Measurements from ENCODE around the gene ZNF385C. TPM values are rescaled to one million over a fixed set of nuclear protein-coding genes. Genes with fewer than 3 reads are reported as not detected.

Gene ZNF385C
- total RNA-seq, 1 experiment from 2014 or later: 2.8 TPM

GRCh38 chr17:41998497-41998896 is 99.8 kb downstream of the ZNF385C start:
- H2AK5ac ChIP-seq (ENCODE audit: insufficient read length, low read length): no peak overlapping the region
- H3K36me3 Mint-ChIP-seq (ENCODE audit: insufficient read depth in 1 of 3, low read depth in 3 of 3): peaks cover 45 to 86% (median 83%) of the 10 kb centered on the region in 3 experiments
- no peaks in the 10 kb centered on the region; the same call in 1 of the 2 replicates for H3K79me2 ChIP-seq (ENCODE audit: insufficient read depth, low read length)
- no CpG with 5 or more reads among the region's 2 CpGs for WGBS (ENCODE audit: extremely low coverage, insufficient read length, low lambda C conversion rate)
- H3K23ac ChIP-seq (ENCODE audit: insufficient read length, low read depth, low read length): no peak overlapping the region
- H4K5ac ChIP-seq (ENCODE audit: insufficient read length, low read depth, low read length): no peak overlapping the region
- no peak for TF ChIP-seq CTCF (conservative IDR thresholded peaks at IDR 0.05)
- H2BK12ac ChIP-seq (ENCODE audit: insufficient read length, low read depth, low read length): no peak overlapping the region
- H4K8ac ChIP-seq (replicated peaks; ENCODE audit: insufficient read length, low read depth, low read length): no peak overlapping the region
- no peaks in the 10 kb centered on the region for H3K9me3 ChIP-seq (ENCODE audit: control insufficient read depth, low read depth, low read length)
- H3K9ac ChIP-seq (ENCODE audit: extremely low read depth, insufficient read length, low read length): no peak overlapping the region
- H3K79me1 ChIP-seq (ENCODE audit: insufficient read depth, low read depth, low read length, poor library complexity, severe bottlenecking): no peaks in the 10 kb centered on the region
- H4K20me1 ChIP-seq (ENCODE audit: control insufficient read depth, insufficient read depth, insufficient read length): no peaks in the 10 kb centered on the region
- no peak overlapping the region for H2BK15ac ChIP-seq (ENCODE audit: low read depth, low read length)
- H3K56ac ChIP-seq (ENCODE audit: insufficient read length, low read depth, low read length): no peak overlapping the region
- no peak overlapping the region for H3K4ac ChIP-seq (ENCODE audit: low read depth, low read length)
- no peak overlapping the region for H2AFZ ChIP-seq (ENCODE audit: low read length)
- H3K14ac ChIP-seq (ENCODE audit: insufficient read depth, low read length): no peak overlapping the region
- no peak overlapping the region for H3K27ac Mint-ChIP-seq
- no peaks in the 10 kb centered on the region for H3K9me3 Mint-ChIP-seq
- no peaks in the 10 kb centered on the region for H3K27me3 ChIP-seq (ENCODE audit: insufficient read depth, low read length)
- no peaks in the 10 kb centered on the region for H3K4me1 ChIP-seq (ENCODE audit: insufficient read depth, low read length)
- no peaks in the 10 kb centered on the region for H3K27me3 Mint-ChIP-seq (ENCODE audit: low read depth)
- DNase-seq: no peak
- H2BK5ac ChIP-seq (ENCODE audit: insufficient read length, low read length): no peak overlapping the region
- H4K91ac ChIP-seq (ENCODE audit: insufficient read length, low read depth, low read length): no peak overlapping the region
- H3K18ac ChIP-seq (ENCODE audit: insufficient read length, low read depth, low read length): no peak overlapping the region
- H3K23me2 ChIP-seq (ENCODE audit: insufficient read length, low read depth, low read length, poor library complexity, severe bottlenecking): no peaks in the 10 kb centered on the region
- H3T11ph ChIP-seq (ENCODE audit: low read length): no peak overlapping the region
- no peak overlapping the region for H3K4me3 Mint-ChIP-seq
- no peak overlapping the region for H2BK120ac ChIP-seq (ENCODE audit: low read depth, low read length, poor library complexity, severe bottlenecking)
- H3K4me1 Mint-ChIP-seq: 0 out of 4 replicates have a peak, but pooled peaks cover 0 to 4% of the 10 kb centered on the region in 2 experiments
- H3K4me2 ChIP-seq (ENCODE audit: insufficient read depth, insufficient read length, low read length): no peak overlapping the region
- no peak overlapping the region for H2BK20ac ChIP-seq (ENCODE audit: low read depth, low read length, poor library complexity, severe bottlenecking)
- no peak overlapping the region for H3K27ac ChIP-seq (ENCODE audit: insufficient read length, low read depth, low read length)

All from H9 (cell line).